WERI-Rb-1 (cell line): ENCODE results near the gene SIM2.

ENCODE experiments used
- DNase-seq: peaks from one replicate; pipeline ENCODE4 v3.0.0-alpha.2; 2020
- H3K27ac ChIP-seq: fragments of 250-450 bp; sonication (Bioruptor Pico); 2 replicates; pipeline ENCODE4 v1.5.1; 2020; ENCODE audit warnings: mild to moderate bottlenecking, moderate library complexity
- H3K27me3 ChIP-seq: fragments of 250-450 bp; sonication (Bioruptor Pico); 2 replicates; pipeline ENCODE4 v1.5.1; 2021; ENCODE audit warnings: mild to moderate bottlenecking, low read depth, moderate library complexity; ENCODE audit not compliant: insufficient read depth, severe bottlenecking
- H3K36me3 ChIP-seq: fragments of 250-450 bp; sonication (Bioruptor Pico); 2 replicates; pipeline ENCODE4 v1.5.1; 2020; ENCODE audit warnings: mild to moderate bottlenecking, moderate library complexity
- H3K4me3 ChIP-seq: 2 replicates; pipeline ENCODE4 v1.5.1; 2011; ENCODE audit warnings: low read depth, mild to moderate bottlenecking, control low read depth, low read length
- H3K9me3 ChIP-seq: fragments of 250-450 bp; sonication (Bioruptor Pico); 2 replicates; pipeline ENCODE4 v1.5.1; 2021; ENCODE audit warnings: mild to moderate bottlenecking, moderate library complexity; ENCODE audit not compliant: severe bottlenecking
- TF ChIP-seq, protein P1 (sequence below): IDR thresholded peaks from 2 replicates; pipeline ENCODE4 v1.5.1; 2011; ENCODE audit warnings: low read depth, mild to moderate bottlenecking, control low read depth, inconsistent platforms, low read length

The SIM2 gene

GRCh38 chr21:36658926-36659325, 40.0 kb upstream of the SIM2 start:
- no peaks in the 10 kb centered on the region for H3K36me3 ChIP-seq
- DNase-seq = no peak
- no peaks in the 10 kb centered on the region for H3K27me3 ChIP-seq
- H3K9me3 ChIP-seq = peaks cover 6% of the 10 kb centered on the region
- no peak overlapping the region for H3K27ac ChIP-seq
- H3K4me3 ChIP-seq = no peak overlapping the region
- TF ChIP-seq, protein P1, sequence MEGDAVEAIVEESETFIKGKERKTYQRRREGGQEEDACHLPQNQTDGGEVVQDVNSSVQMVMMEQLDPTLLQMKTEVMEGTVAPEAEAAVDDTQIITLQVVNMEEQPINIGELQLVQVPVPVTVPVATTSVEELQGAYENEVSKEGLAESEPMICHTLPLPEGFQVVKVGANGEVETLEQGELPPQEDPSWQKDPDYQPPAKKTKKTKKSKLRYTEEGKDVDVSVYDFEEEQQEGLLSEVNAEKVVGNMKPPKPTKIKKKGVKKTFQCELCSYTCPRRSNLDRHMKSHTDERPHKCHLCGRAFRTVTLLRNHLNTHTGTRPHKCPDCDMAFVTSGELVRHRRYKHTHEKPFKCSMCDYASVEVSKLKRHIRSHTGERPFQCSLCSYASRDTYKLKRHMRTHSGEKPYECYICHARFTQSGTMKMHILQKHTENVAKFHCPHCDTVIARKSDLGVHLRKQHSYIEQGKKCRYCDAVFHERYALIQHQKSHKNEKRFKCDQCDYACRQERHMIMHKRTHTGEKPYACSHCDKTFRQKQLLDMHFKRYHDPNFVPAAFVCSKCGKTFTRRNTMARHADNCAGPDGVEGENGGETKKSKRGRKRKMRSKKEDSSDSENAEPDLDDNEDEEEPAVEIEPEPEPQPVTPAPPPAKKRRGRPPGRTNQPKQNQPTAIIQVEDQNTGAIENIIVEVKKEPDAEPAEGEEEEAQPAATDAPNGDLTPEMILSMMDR = no peak

DNA sequence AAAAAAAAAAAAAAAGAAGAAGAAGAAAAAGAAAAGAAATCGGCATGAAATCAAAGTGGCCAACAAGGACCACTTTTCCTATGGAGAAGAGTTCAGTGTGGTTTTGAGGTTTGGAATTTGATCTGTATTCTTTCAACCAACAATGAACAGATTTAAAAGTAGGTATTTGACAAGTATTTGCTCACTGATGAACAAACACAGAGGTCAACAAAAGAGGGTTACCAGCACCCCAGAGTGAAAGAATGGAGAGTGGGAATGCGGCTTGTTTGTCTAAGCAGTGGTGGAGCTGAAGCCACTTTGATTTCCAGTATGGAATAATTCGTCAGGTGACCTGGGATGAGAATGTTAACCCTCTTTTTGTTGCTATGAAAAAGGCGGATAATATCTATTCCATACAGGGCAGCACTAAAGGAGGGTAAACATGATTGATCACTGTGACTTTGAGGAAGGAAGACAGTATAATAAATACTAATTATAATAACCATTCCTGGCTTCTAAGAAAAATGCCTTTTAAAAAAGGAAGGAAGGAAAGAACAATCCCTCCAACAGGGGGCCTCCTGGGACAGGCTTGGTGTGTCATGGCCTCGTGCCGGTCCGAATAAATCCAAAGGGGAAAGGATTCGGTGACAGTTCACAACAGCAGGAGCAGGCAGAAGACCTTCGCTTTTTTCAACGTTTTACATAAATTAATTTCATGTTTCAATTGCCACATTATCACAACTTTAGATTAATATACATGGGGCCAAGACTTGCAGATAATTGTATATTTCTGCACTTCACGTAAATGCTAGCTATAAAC, 37.2 kb upstream of the SIM2 start:
- Histone ChIP-seq H3K27ac (no peak overlapping the region), H3K9me3 (peaks cover 6% of the 10 kb centered on the region), H3K4me3 (no peak overlapping the region), H3K36me3 (no peaks in the 10 kb centered on the region), H3K27me3 (no peaks in the 10 kb centered on the region)
- TF ChIP-seq, protein P1 = peak; percentile 73
- peak; percentile 75 for DNase-seq

DNA sequence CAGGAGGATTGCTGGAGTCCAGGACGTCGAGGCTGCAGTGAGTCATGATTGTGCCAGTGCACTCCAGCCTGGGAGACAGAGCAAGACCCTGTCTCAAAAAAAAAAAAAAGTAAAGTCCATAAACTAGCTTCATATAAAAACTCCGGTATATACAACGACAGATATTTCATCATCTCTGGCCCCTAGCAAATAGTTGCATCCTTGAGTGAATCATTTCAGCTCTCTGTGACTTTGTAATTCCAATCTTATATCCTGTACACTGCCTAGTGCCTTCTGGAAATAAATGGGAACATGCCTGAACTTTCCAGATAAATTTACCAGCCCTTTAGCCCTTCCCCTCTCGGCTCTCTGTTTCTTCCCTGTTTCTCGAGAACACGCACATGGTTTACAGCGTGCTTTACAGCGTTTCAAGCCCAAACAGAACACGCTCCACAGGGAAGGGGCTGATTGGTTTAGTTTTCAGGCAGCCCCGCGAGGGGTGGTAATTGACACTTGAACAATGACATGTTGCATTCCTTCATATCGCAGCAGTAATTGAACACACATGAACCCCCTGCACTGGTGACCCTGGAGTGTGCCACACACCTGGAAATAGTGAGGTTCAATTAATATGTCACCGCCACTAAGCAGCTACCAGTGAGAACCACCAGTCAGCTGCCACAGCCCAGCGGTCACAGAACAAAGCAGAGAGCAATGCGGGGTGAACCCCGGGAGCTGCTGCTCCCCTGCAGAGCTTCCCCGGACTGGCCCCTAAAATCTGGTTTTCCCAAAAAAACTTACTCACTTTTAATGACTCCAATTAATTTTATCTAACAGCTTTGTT, 35.7 kb upstream of the SIM2 start:
- Histone ChIP-seq H3K27me3 (no peaks in the 10 kb centered on the region), H3K36me3 (no peaks in the 10 kb centered on the region), H3K4me3 (no peak overlapping the region), H3K9me3 (peaks cover 3% of the 10 kb centered on the region), H3K27ac (no peak overlapping the region)
- DNase-seq = no peak
- TF ChIP-seq, protein P1 = no peak

DNA sequence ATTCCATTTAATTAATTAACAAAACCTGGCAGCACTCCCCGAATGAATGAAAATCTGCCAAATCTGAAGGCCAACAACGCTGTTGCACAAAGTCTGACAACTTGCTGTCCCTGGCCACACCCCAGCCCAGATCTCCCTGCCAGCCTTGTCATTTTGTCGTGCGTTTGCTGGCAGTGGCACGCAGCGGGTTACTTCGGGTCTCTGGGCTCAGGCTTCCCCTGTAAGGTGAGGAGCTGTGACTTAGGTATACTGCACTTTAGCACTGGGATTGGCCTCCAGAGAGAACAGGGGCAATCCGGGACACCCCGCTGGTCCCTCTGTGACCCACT, 34.3 kb upstream of the SIM2 start:
- no peaks in the 10 kb centered on the region for H3K36me3 ChIP-seq
- H3K9me3 ChIP-seq = peaks cover 3% of the 10 kb centered on the region
- TF ChIP-seq, protein P1 = no peak
- no peak for DNase-seq
- H3K27me3 ChIP-seq = no peaks in the 10 kb centered on the region
- H3K4me3 ChIP-seq = no peak overlapping the region
- no peak overlapping the region for H3K27ac ChIP-seq

GRCh38 chr21:36665806-36666205, 33.1 kb upstream of the SIM2 start:
- TF ChIP-seq, protein P1 = no peak
- no peak for DNase-seq
- H3K4me3 ChIP-seq = no peak overlapping the region
- H3K27me3 ChIP-seq = no peaks in the 10 kb centered on the region
- H3K9me3 ChIP-seq = no peaks in the 10 kb centered on the region
- H3K36me3 ChIP-seq = no peaks in the 10 kb centered on the region
- no peak overlapping the region for H3K27ac ChIP-seq
